Measurements from ENCODE around the gene FLT3LG.

The FLT3LG gene

GRCh38 chr19:49473868-49474541 is at the start of gene FLT3LG:
FLT3LG (plus strand) TSS chr19:49474215; CDS start chr19:49474640, 425 bp downstream.
- peak; percentile 88 for DNase-seq (ENCODE audit: low read depth)

GRCh38 chr19:49425178-49425577 is 48.8 kb upstream of the FLT3LG start, which contains the start of gene GFY:
GFY (plus strand) TSS chr19:49425388; CDS start chr19:49426431, 1,043 bp downstream.
- no peak for DNase-seq (ENCODE audit: low read depth)

- DNase-seq (ENCODE audit: low read depth): no peak
These were observed 48.0 kb upstream of the FLT3LG start for GRCh38 chr19:49425922-49426592.

GRCh38 chr19:49427339-49427738 is 46.7 kb upstream of the FLT3LG start:
- no peak for DNase-seq (ENCODE audit: low read depth)

- DNase-seq (ENCODE audit: low read depth): no peak
These were observed 46.0 kb upstream of the FLT3LG start for GRCh38 chr19:49427855-49428546.

- DNase-seq (ENCODE audit: low read depth): no peak
These were observed 45.2 kb upstream of the FLT3LG start for GRCh38 chr19:49428547-49429451.

- no peak for DNase-seq (ENCODE audit: low read depth)
These were observed 43.8 kb upstream of the FLT3LG start for GRCh38 chr19:49430172-49430677.

GRCh38 chr19:49430678-49431329 is 43.2 kb upstream of the FLT3LG start:
- no peak for DNase-seq (ENCODE audit: low read depth)

GRCh38 chr19:49431330-49431749 is 42.7 kb upstream of the FLT3LG start:
- DNase-seq (ENCODE audit: low read depth): no peak

- no peak for DNase-seq (ENCODE audit: low read depth)
These were observed 41.6 kb upstream of the FLT3LG start for GRCh38 chr19:49432141-49433073.

GRCh38 chr19:49433240-49433901 is 40.6 kb upstream of the FLT3LG start:
- DNase-seq (ENCODE audit: low read depth): no peak

- DNase-seq (ENCODE audit: low read depth): no peak
These were observed 39.0 kb upstream of the FLT3LG start for GRCh38 chr19:49434907-49435583.

GRCh38 chr19:49435670-49436069 is 38.3 kb upstream of the FLT3LG start:
- no peak for DNase-seq (ENCODE audit: low read depth)

GRCh38 chr19:49436381-49437017 is 37.5 kb upstream of the FLT3LG start:
- DNase-seq (ENCODE audit: low read depth): no peak

- DNase-seq (ENCODE audit: low read depth): no peak
These were observed 36.8 kb upstream of the FLT3LG start for GRCh38 chr19:49437231-49437630.

- no peak for DNase-seq (ENCODE audit: low read depth)
These were observed 35.8 kb upstream of the FLT3LG start for GRCh38 chr19:49438261-49438660.

GRCh38 chr19:49439836-49440235 is 34.2 kb upstream of the FLT3LG start:
- no peak for DNase-seq (ENCODE audit: low read depth)

- no peak for DNase-seq (ENCODE audit: low read depth)
These were observed 33.4 kb upstream of the FLT3LG start for GRCh38 chr19:49440439-49441209.

All from activated gamma-delta T cell treated with anti-CD3 and anti-CD28 coated beads, Interleukin-2, amount 50 U/mL, for 16 hours (primary cell).